ENCODE measurements around the gene TMEM150B.
A peak's percentile ranks its signal among the peaks of the same experiment; 100 is the strongest.

The TMEM150B gene

DNA sequence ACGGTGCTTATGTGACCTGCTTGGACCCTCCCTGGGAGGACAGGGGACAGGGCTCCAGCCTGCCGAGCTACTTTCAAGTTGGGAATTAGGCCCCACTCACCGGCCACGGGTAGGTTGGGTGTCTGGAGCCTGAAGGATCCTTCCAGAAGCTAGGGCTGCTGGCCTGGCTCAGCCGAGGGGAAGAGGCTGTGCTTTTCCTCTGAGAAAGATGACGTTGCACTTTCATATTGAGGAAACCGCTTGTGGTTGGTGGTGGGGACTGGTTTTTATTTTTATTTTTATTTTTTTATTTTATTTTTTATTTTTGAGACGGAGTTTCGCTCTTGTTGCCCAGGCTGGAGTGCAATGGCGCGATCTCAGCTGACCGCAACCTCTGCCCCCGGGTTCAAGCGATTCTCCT lies at the start of gene TMEM150B:
Gene TMEM150B, minus strand, starts transcription at position 170 of the 400 bp plus-strand sequence. CDS start 4,305 bp downstream, outside the sequence.
- no peak for DNase-seq

- no peak for DNase-seq
These were observed 49.0 kb upstream of the TMEM150B start for GRCh38 chr19:55373993-55374757.

DNA sequence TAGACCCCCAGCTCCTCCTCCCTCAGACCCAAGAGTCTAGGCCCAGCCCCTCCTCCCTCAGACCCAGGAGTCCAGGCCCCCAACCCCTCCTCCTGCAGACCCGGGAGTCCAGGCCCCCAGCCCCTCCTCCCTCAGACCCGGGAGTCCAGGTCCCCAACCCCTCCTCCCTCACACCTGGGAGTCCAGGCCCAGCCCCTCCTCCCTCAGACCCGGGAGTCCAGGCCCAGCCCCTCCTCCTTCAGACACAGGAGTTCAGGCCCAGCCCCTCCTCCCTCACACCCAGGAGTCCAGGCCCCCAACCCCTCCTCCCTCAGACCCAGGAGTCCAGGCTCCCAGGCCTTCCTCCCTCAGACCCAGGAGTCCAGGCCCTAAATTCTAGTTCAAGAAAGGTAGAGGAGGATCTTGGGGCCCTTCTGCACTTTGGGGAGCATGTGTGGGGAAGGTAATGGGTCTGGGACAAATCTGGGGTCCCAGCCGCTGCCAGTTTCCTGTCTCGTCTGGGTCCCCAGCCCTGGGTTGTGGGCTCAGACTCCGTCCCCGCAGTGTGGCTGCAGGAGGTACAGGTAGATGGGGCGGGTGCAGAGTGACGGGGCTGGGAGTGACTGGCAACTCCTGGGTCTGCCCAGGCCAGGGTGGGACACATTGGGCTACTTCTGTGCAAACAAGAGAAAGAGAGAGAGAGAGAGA lies 48.3 kb upstream of the TMEM150B start:
- no peak for DNase-seq

DNA sequence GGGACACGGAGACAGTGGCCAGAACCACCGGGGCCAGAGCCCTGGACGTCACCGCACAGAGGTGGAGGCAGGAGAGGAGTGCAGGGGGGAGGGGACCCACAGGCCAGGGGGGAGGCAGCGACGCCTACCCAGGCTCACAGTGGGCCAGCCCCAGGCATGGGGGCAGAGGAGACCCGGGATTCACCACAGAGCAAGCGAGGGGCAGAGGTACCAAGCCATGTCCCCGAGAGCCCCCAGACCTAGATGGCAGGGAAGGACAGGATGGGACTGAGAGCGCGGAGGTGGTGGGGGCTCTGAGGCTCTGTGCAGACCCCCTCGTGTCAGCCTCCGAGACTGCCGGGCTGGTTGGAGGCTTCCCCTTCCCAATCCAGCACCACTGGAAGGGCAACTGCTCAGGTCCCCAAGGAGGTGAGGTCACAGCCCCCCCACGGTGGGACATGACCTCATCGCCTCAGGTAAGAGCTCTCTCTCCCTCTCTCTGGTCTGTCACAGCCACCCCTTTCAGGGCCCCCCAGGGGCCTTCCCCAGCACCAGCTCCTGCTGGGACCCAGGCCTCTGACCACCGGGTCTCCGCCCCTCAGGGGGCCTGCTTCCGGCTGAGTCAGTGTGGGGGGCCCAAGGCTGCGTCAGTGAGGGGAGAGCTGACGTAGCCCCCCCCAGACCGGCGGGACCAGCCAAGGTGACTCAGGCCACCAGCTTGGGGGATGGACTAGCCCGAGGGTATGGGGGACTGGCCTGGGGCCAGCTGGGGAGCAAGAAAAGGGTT lies 47.4 kb upstream of the TMEM150B start:
- no peak for DNase-seq

- no peak for DNase-seq
These were observed 45.3 kb upstream of the TMEM150B start, which contains the start of gene IL11 for GRCh38 chr19:55370305-55370988. Gene IL11, minus strand, starts transcription at chr19:55370463. Its CDS starts 153 bp downstream, at chr19:55370310.

- no peak for DNase-seq
These were observed 44.6 kb upstream of the TMEM150B start for GRCh38 chr19:55369653-55370304.

DNA sequence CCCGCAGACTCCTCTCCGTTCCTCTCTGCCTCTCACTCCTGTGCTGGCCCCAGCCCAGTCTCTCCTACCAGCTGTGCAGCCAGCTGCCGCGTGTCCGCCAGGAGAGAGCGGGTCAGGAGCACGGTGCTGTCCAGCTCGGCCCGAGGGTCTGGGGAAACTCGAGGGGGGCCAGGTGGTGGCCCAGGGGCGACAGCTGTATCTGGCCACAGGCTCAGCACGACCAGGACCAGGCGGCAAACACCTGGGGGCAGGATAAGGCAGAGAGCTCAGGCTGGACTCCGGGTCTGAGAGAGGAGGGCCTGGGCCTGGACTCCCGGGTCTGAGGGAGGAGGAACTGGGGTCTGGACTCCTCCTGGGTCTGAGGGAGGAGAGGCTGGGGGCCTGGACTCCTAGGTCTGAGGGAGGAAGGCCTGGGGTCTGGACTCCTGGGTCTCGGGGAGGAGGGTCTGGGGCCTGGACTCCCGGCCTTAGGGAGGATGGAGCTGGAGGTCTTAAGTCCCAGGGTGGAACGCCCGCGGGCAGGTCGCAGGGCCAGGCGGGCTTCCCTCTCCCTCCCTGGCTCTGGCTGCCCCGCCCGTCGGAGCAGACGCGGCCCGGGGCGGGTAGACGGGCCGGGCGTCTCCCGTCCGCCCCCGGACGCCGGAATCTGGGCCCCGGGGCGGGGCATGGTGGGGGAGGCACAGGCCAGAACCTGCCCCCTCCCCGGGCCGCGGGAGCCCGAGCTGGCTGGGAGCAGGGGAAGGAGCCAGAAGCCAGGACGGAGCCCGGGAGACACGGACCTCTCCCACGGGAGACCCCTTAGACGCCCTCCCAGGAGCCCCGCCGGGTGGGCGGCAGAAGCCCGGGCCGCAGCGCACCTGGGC lies 43.8 kb upstream of the TMEM150B start:
- DNase-seq = no peak

DNA sequence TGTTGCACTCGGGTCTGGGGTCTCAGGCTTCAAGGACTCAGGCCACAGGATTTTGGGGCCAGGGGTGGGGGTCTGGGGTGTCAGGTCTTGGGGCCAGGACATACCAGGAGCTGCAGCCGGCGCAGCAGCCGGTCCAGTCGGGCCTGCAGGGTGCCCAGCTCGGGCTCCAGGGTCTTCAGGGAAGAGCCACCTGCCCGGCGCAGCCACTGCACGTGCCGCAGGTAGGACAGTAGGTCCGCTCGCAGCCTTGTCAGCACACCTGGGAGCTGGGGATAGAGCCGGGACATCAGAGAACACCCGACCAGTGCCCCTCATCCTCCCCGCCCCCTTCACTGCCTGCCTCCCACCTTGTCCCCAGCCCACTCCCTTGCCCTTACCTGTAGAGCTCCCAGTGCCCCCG lies 43.0 kb upstream of the TMEM150B start:
- no peak for DNase-seq

- DNase-seq = no peak
These were observed 41.6 kb upstream of the TMEM150B start for GRCh38 chr19:55366790-55367189.

GRCh38 chr19:55365964-55366363 lies 40.8 kb upstream of the TMEM150B start:
- no peak for DNase-seq

GRCh38 chr19:55365245-55365644 lies 40.1 kb upstream of the TMEM150B start:
- no peak for DNase-seq

GRCh38 chr19:55362990-55363716 lies 38.0 kb upstream of the TMEM150B start, which contains the start of gene GARIN5B:
Gene GARIN5B, minus strand, starts transcription at chr19:55363260. Its CDS starts 194 bp downstream, at chr19:55363066.
- DNase-seq = no peak

DNA sequence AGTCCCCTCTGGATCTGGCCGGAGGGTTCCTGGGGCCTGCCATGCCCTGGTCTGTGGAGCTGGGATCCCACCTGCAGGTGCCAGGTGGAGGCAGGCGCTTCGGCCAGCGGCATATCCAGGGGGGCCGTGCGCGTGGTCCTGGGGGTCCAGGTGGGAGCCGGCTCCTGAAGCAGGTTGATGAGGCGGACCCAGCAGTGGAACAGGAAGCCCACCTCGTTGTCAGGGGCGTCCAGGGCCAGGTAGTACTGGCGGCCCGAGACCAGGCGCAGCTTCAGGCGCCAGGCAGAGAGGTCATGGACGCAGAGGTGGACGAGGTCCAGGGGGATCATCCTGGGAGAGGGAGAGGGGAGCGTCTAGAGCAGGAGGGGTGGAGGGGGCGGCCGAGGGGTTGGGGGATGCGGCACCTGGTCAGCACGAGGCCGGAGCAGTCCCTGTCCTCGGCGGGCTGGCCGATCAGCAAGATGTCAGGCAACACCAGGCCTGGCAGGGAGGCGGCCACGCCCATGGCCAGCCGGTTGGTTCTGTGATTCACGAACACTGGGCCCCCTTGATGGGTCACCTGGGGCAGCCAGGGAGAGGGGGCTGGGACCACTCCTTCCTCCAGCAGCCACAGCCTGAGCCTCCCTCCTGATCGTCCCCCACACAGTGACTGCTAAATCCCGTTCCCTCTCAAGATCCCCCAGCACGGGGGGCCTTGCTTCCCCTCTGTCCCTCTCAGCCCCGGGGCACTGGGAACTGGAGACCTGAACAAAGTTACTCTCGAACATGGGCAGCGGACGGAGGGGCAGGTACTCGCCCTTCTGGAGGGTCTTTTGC lies 37.2 kb upstream of the TMEM150B start:
- no peak for DNase-seq

GRCh38 chr19:55360902-55361301 lies 35.8 kb upstream of the TMEM150B start:
- no peak for DNase-seq

- peak; percentile 88 for DNase-seq
These were observed 34.1 kb upstream of the TMEM150B start for GRCh38 chr19:55358943-55359908.

DNA sequence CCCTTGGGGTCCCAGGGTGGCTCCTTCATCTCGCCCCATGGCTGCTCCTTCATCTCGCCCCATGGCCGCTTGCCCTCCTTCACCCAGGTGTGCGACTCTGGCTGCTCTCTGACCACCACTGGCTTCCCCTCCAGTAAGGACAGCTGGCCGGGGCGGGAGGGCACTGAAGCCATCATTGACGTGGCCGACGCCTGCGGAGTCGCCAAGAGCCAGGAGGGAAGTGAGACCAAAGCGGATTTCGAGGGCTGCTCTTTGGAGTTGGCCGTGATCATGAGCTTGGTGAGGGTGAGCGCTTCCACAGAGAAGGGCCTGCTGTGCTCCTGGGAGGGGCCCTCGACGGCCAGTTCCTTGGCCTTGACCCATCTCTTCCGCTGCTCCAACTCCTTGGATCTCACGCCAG lies 33.4 kb upstream of the TMEM150B start:
- no peak for DNase-seq

- DNase-seq = no peak
These were observed 30.2 kb upstream of the TMEM150B start for GRCh38 chr19:55355213-55355821.

DNA sequence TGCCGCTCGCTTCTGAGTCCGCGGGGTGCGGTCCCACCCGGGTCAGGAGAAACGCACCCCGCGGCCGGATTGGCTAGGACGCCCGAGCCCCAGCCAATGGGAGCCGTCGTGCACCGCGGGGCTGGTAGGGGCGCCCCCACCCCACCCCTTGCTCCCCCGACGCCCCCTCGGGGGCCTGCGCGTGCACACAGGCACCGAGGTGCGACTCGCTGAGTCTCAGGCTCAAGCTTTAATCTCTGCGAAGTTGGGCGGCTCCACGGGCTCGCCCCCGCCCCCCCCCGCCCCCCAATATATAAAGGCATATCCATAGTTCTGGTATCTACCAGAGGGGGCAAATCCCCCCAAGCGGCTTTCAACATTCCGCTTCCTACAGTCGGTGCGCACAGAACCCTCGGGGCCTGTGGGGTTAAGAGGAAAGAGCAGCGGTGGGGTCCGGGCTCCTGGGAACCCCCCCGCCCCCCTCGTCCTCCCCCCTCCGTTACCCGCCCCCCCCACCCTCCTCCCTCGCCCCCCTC lies 29.6 kb upstream of the TMEM150B start, which contains the start of gene COX6B2:
Gene COX6B2, minus strand, starts transcription at position 22 of the 515 bp plus-strand sequence. CDS start 198 bp downstream, outside the sequence.
- no peak for DNase-seq
